Stimulated activated CD4-positive, alpha-beta T cell treated with anti-CD3 and anti-CD28 coated beads, Interleukin-15, amount 100 ng/mL, for 1 hour (primary cell): Measurements from ENCODE around the gene TBX15.

Experiments
- DNase-seq, 2 donors: peaks; one replicate each; pipeline ENCODE4 v3.0.0-alpha.2; 2020; ENCODE audit warnings: low read depth in 1 of 2, low spot score in 1 of 2

Gene TBX15

GRCh38 chr1:118988186-118989005 lies at the start of gene TBX15:
TSS of gene TBX15 (minus strand) at chr1:118988343. CDS start at chr1:118987795, 548 bp downstream.
- DNase-seq = no peak

GRCh38 chr1:119034359-119034758 lies 46.2 kb upstream of the TBX15 start:
- DNase-seq = no peak

GRCh38 chr1:119032986-119033385 lies 44.8 kb upstream of the TBX15 start:
- no peak for DNase-seq

- DNase-seq = no peak
These were observed 39.6 kb upstream of the TBX15 start for GRCh38 chr1:119027759-119028158.

- DNase-seq = no peak
These were observed 38.8 kb upstream of the TBX15 start for GRCh38 chr1:119026956-119027355.

- no peak for DNase-seq
These were observed 27.4 kb upstream of the TBX15 start for GRCh38 chr1:119015547-119015946.

GRCh38 chr1:119012383-119012782 lies 24.2 kb upstream of the TBX15 start:
- no peak for DNase-seq

- DNase-seq = no peak
These were observed 23.6 kb upstream of the TBX15 start for GRCh38 chr1:119011706-119012105.

- no peak for DNase-seq
These were observed 23.0 kb upstream of the TBX15 start for GRCh38 chr1:119011116-119011515.

- no peak for DNase-seq
These were observed 22.1 kb upstream of the TBX15 start for GRCh38 chr1:119010201-119010600.

GRCh38 chr1:119009312-119009655 lies 21.1 kb upstream of the TBX15 start:
- no peak for DNase-seq

- no peak for DNase-seq
These were observed 20.6 kb upstream of the TBX15 start for GRCh38 chr1:119008483-119009311.

GRCh38 chr1:119007670-119008482 lies 19.7 kb upstream of the TBX15 start:
- no peak for DNase-seq

- DNase-seq = no peak
These were observed 19.2 kb upstream of the TBX15 start for GRCh38 chr1:119007339-119007669.

GRCh38 chr1:119006406-119007279 lies 18.5 kb upstream of the TBX15 start:
- DNase-seq = no peak

GRCh38 chr1:119005724-119006405 lies 17.7 kb upstream of the TBX15 start:
- DNase-seq = no peak

- no peak for DNase-seq
These were observed 16.6 kb upstream of the TBX15 start for GRCh38 chr1:119004781-119005180.

GRCh38 chr1:119004129-119004527 lies 16.0 kb upstream of the TBX15 start:
- no peak for DNase-seq

- DNase-seq = no peak
These were observed 15.4 kb upstream of the TBX15 start for GRCh38 chr1:119003413-119004128.
